Cardiac muscle cell (in vitro differentiated cells and primary cell): ENCODE measurements around the gene RBKS. TPM values are rescaled to one million over a fixed set of nuclear protein-coding genes. Genes with fewer than 3 reads are reported as not detected.

Experiments used
- DNase-seq, 2 donors: peaks; one replicate each; pipeline versions ENCODE4 v3.0.0 to v3.0.0-alpha.2; 2010 to 2017; ENCODE audit warnings: low read depth in 1 of 2, low spot score in 1 of 2
- H3K27ac ChIP-seq: fragments of 200-600 bp; sonication (generic); 2 replicates; pipeline ENCODE4 v1.5.1; 2016
- H3K27me3 ChIP-seq: fragments of 200-600 bp; sonication (generic); 2 replicates; pipeline ENCODE4 v1.6.0; 2016; ENCODE audit warnings: control low read depth
- H3K36me3 ChIP-seq: fragments of 200-600 bp; sonication (generic); 2 replicates; pipeline ENCODE4 v1.5.1; 2016; ENCODE audit warnings: control low read depth
- H3K4me1 ChIP-seq: fragments of 200-600 bp; sonication (generic); 2 replicates; pipeline ENCODE4 v1.8.1; 2017; ENCODE audit warnings: low read depth, mild to moderate bottlenecking, mixed run types
- H3K4me3 ChIP-seq: fragments of 200-600 bp; sonication (generic); 2 replicates; pipeline ENCODE4 v1.5.1; 2016; ENCODE audit warnings: mild to moderate bottlenecking
- H3K9me3 ChIP-seq: fragments of 200-600 bp; sonication (generic); 2 replicates; pipeline ENCODE4 v1.5.1; 2017; ENCODE audit warnings: low read depth, mild to moderate bottlenecking, control low read depth
- CTCF ChIP-seq: IDR thresholded peaks from 2 replicates; pipeline ENCODE4 v1.5.1; 2012; ENCODE audit warnings: low read depth, mild to moderate bottlenecking, low read length
- polyA plus RNA-seq: library from polyadenylated mRNA; unstranded; fragments of >200 nt; fragmentation: Nextera tagmentation; extraction: Ambion mirVana; gene quantifications from 2 replicates; pipeline ENCODE4 v1.2.1, GENCODE V29; 2016
- total RNA-seq: library from RNA; depleted of rRNA; stranded (reverse); fragments of >200 nt; gene quantifications from 2 replicates; pipeline ENCODE4 v1.2.3, GENCODE V29; 2016

The RBKS gene
- total and polyA plus RNA-seq, 2 experiments from 2014 or later = 4.1 to 6.9 TPM

GRCh38 chr2:27763907-27764267 is 126.3 kb downstream of the RBKS start:
- no peak for DNase-seq
- no peak for TF ChIP-seq CTCF
- H3K27me3 ChIP-seq = peaks cover 21% of the 10 kb centered on the region

GRCh38 chr2:27762951-27763906 is 127.0 kb downstream of the RBKS start:
- Histone ChIP-seq H3K36me3 (no peaks in the 10 kb centered on the region), H3K27ac (no peak overlapping the region)
- DNase-seq = no peak

More at GRCh38 chr2:27763907-27764267, 126.3 kb downstream of the RBKS start:
- Histone ChIP-seq H3K9me3 (no peaks in the 10 kb centered on the region), H3K27ac (no peak overlapping the region), H3K4me3 (no peak overlapping the region), H3K36me3 (no peaks in the 10 kb centered on the region), H3K4me1 (no peaks in the 10 kb centered on the region)

GRCh38 chr2:27756544-27757498 is 133.4 kb downstream of the RBKS start:
- H3K27me3 ChIP-seq = no peaks in the 10 kb centered on the region
- H3K4me3 ChIP-seq = no peak overlapping the region
- H3K4me1 ChIP-seq = peaks cover 13% of the 10 kb centered on the region
- no peak overlapping the region for H3K27ac ChIP-seq
- H3K36me3 ChIP-seq = no peaks in the 10 kb centered on the region
- TF ChIP-seq CTCF = no peak
- peak in 1 of 2 donors; percentile 41 for DNase-seq
- no peaks in the 10 kb centered on the region for H3K9me3 ChIP-seq

More at GRCh38 chr2:27762951-27763906, 127.0 kb downstream of the RBKS start:
- no peak for TF ChIP-seq CTCF
- Histone ChIP-seq H3K27me3 (peaks cover 15% of the 10 kb centered on the region), H3K4me3 (no peak overlapping the region), H3K9me3 (no peaks in the 10 kb centered on the region), H3K4me1 (no peaks in the 10 kb centered on the region)

GRCh38 chr2:27756091-27756490 is 134.1 kb downstream of the RBKS start:
- no peak for TF ChIP-seq CTCF
- Histone ChIP-seq H3K27me3 (no peaks in the 10 kb centered on the region), H3K9me3 (no peaks in the 10 kb centered on the region), H3K4me1 (peaks cover 13% of the 10 kb centered on the region), H3K27ac (no peak overlapping the region), H3K4me3 (no peak overlapping the region), H3K36me3 (no peaks in the 10 kb centered on the region)
- no peak for DNase-seq

- no peak for TF ChIP-seq CTCF
- no peak for DNase-seq
- H3K27ac ChIP-seq = no peak overlapping the region
- no peaks in the 10 kb centered on the region for H3K9me3 ChIP-seq
- peaks cover 13% of the 10 kb centered on the region for H3K4me1 ChIP-seq
- no peaks in the 10 kb centered on the region for H3K27me3 ChIP-seq
- H3K4me3 ChIP-seq = no peak overlapping the region
- H3K36me3 ChIP-seq = no peaks in the 10 kb centered on the region
Observed at GRCh38 chr2:27754831-27755230, 135.4 kb downstream of the RBKS start.
